Neutrophil (primary cell): ENCODE measurements around the gene ANKRD28.
"Not testable (repeated sequence)": the region's sequence is repeated elsewhere in the genome, so short reads cannot be mapped to it uniquely, and the experiment has no call there.

Experiments used
- H3K27ac ChIP-seq: fragments of 200-600 bp; sonication (generic); 2 replicates; pipeline ENCODE4 v1.5.1; 2016; ENCODE audit warnings: mild to moderate bottlenecking, moderate library complexity
- H3K27me3 ChIP-seq: fragments of 200-600 bp; sonication (generic); 2 replicates; pipeline ENCODE4 v1.6.0; 2016; ENCODE audit warnings: mild to moderate bottlenecking
- H3K36me3 ChIP-seq: fragments of 200-600 bp; sonication (generic); 2 replicates; pipeline ENCODE4 v1.5.1; 2017
- H3K4me1 ChIP-seq, 2 experiments: fragments of 200-600 bp in 1 of 2; sonication (generic) in 1 of 2; 1 replicate in 1 of 2; 2 replicates in 1 of 2; pipeline versions ENCODE4 v1.5.1 to v1.6.1; 2013 to 2016; ENCODE audit warnings: low read depth in 1 of 2, low read length in 1 of 2, mild to moderate bottlenecking in 1 of 2, moderate library complexity in 1 of 2; ENCODE audit not compliant: control insufficient read depth in 1 of 2, insufficient read depth in 1 of 2
- H3K4me3 ChIP-seq, 2 experiments: fragments of 200-600 bp in 1 of 2; sonication (generic) in 1 of 2; 1 replicate in 1 of 2; 2 replicates in 1 of 2; pipeline ENCODE4 v1.5.1; 2013 to 2016; ENCODE audit warnings: low read depth in 1 of 2, low read length in 1 of 2, mild to moderate bottlenecking in 1 of 2, moderate library complexity in 1 of 2
- H3K9me3 ChIP-seq: fragments of 200-600 bp; sonication (generic); 2 replicates; pipeline ENCODE4 v1.5.1; 2016
- TF ChIP-seq, protein P1 (sequence below): fragments of 200-600 bp; sonication (generic); IDR thresholded peaks from 2 replicates; pipeline ENCODE4 v1.5.1; 2016; ENCODE audit warnings: antibody characterized with exemption

ANKRD28 gene

GRCh38 chr3:15630646-15631350, 167.0 kb downstream of the ANKRD28 start:
- no peak overlapping the region for H3K27ac ChIP-seq
- H3K36me3 ChIP-seq = peaks cover 3% of the 10 kb centered on the region
- TF ChIP-seq, protein P1, sequence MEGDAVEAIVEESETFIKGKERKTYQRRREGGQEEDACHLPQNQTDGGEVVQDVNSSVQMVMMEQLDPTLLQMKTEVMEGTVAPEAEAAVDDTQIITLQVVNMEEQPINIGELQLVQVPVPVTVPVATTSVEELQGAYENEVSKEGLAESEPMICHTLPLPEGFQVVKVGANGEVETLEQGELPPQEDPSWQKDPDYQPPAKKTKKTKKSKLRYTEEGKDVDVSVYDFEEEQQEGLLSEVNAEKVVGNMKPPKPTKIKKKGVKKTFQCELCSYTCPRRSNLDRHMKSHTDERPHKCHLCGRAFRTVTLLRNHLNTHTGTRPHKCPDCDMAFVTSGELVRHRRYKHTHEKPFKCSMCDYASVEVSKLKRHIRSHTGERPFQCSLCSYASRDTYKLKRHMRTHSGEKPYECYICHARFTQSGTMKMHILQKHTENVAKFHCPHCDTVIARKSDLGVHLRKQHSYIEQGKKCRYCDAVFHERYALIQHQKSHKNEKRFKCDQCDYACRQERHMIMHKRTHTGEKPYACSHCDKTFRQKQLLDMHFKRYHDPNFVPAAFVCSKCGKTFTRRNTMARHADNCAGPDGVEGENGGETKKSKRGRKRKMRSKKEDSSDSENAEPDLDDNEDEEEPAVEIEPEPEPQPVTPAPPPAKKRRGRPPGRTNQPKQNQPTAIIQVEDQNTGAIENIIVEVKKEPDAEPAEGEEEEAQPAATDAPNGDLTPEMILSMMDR = no peak

DNA sequence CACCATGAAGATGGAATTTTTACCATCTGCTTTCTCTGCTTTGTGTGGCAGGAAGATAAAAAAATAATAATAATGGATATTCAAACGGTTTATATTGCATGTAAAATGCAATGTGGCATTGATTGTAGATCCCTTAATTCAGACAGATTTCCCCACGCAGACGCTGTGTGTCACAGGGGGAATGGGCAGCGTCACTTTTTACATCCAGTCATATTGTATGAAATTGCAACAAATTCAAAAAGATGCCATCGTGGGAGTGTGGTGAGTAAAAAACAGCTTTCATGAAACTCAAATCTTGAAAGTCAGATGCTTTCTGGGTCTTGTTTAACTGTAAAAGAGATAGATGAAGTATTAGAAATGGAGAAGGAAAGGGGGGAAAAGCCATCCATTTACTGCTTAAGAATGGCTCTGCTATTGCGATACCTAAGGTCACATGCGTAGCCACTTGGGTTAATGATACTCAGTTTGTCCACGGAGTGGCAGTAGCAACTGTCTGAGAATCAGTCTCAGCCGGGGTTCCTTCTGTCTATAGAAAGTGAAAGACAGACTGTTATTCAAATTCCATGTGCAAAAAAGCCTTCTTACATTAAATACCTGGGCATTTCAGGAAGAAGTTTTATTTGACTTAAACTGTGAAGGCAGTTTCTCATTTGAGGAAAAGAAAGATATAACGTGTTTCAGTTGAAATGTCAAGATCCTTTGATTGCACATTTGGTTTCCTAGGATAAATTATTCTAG, 167.8 kb downstream of the ANKRD28 start:
- Histone ChIP-seq H3K27ac (no peak overlapping the region), H3K4me1 (peaks cover 0 to 5% of the 10 kb centered on the region in 2 experiments), H3K27me3 (no peaks in the 10 kb centered on the region), H3K4me3 (no peak overlapping the region), H3K36me3 (no peaks in the 10 kb centered on the region), H3K9me3 (no peaks in the 10 kb centered on the region)
- TF ChIP-seq, protein P1 = peak; percentile 31

More at GRCh38 chr3:15630646-15631350, 167.0 kb downstream of the ANKRD28 start:
- Histone ChIP-seq H3K4me3 (no peak overlapping the region), H3K9me3 (no peaks in the 10 kb centered on the region), H3K4me1 (peaks cover 0 to 5% of the 10 kb centered on the region in 2 experiments), H3K27me3 (no peaks in the 10 kb centered on the region)

DNA sequence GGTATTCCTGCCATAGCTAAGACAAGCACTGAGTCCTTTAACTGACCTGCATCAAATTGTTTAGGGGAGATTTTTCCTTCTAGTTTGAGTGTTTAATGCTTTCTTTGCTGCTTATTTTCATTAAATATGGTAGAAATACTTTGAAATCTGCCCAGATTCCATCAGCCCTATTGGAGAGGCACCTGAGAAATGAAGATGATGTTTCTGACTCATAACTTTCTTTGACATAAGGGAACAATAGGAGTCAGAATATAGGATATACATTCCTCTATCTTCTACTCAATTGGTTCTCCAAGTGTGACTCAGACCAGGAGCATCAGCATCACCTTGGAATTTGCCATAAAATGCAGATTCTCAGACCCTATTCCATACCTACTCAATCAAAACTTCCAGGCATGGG, 168.8 kb downstream of the ANKRD28 start:
- no peaks in the 10 kb centered on the region for H3K36me3 ChIP-seq
- H3K27ac ChIP-seq = no peak overlapping the region
- TF ChIP-seq, protein P1 = no peak
- H3K4me3 ChIP-seq = no peak overlapping the region
- peaks cover 0 to 5% of the 10 kb centered on the region in 2 experiments for H3K4me1 ChIP-seq
- no peaks in the 10 kb centered on the region for H3K27me3 ChIP-seq
- no peaks in the 10 kb centered on the region for H3K9me3 ChIP-seq

- Histone ChIP-seq H3K9me3 (peaks cover 14% of the 10 kb centered on the region), H3K4me3 (no peak overlapping the region), H3K4me1 (no peaks in the 10 kb centered on the region), H3K36me3 (no peaks in the 10 kb centered on the region), H3K27me3 (no peaks in the 10 kb centered on the region), H3K27ac (no peak overlapping the region)
- TF ChIP-seq, protein P1 = no peak
Measured at GRCh38 chr3:15623535-15624440, 174.0 kb downstream of the ANKRD28 start.

DNA sequence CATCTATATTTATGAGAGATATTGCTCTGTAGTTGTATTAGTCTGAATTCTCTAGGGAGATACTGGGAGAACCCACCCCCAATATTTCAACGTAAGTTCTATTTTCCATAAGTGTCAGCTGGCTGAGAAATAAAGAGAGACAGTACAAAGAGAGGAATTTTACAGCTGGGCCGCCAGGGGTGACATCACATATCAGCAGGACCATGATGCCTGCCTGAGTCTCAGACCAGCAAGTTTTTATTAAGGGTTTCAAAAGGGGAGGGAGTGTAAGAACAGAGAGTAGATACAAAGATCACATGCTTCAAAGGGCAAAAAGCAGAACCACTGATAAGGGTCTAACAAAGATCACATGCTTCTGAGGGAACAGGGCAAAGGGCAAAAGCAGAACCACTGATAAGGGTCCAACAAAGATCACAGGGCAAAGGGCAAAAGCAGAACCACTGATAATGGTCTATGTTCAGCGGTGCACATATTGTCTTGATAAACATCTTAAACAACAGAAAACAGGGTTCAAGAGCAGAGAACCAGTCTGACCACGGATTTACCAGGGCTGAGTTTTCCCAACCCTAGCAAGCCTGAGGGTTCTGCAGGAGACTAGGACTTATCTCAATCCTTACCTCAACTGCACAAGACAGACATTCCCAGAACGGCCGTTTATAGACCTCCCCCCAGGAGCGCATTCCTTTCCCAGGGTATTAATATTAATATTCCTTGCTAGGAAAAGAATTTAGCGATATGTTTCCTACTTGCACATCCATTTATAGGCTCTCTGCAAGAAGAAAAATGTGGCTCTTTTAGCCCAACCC, 177.9 kb downstream of the ANKRD28 start:
- not testable (repeated sequence) for H3K36me3 ChIP-seq, H3K4me3 ChIP-seq

More for the DNA sequence above, 177.9 kb downstream of the ANKRD28 start:
- peaks cover 14% of the 10 kb centered on the region for H3K9me3 ChIP-seq
- not testable (repeated sequence) for H3K4me1 ChIP-seq, H3K27ac ChIP-seq, H3K27me3 ChIP-seq
